ENCODE data around the gene HEG1.

Gene HEG1

GRCh38 chr3:124951511-124952281 is 104.1 kb downstream of the HEG1 start:
- DNase-seq (ENCODE audit: low spot score): no peak

- DNase-seq (ENCODE audit: low spot score): no peak
Observed at GRCh38 chr3:124950026-124950425, 105.8 kb downstream of the HEG1 start.

DNA sequence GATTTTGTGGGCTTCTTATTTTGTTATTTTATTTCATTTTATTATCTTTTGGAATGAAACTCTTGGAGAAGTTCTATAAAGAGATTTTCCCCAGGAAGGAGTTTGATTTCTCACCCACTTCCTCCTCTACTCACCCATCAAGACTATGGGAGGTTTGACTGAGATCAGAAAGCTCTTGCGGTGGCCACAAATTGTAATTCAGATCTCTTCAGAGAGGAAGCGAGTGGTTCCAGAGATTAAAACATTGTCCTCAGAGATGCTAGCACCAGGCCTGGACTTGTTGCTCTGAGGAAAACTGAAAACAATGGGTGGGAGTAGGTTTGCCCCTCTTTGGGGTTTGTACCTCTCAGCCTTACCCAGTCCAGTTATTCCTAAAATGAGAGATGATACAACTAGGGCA is 113.2 kb downstream of the HEG1 start:
- no peak for DNase-seq (ENCODE audit: low spot score)

DNA sequence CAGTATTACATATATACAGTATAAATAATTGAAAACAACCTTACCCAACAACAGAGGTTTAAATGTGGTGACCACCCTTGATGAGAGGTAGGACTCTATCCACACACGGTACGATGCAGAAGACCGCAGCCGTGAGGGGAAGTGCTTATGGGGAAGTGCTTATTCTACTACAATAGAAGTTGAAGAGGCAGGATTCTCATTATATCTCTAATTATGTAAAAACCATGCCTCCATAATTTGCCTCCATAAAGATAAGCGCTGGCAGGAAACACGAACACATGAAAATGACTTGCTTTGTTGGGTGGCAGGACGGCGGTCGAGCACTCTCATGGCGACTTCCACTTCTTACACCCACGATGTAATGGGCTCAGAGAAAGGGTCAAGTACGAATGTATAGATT is 114.0 kb downstream of the HEG1 start:
- DNase-seq (ENCODE audit: low spot score): no peak

GRCh38 chr3:124939661-124940060 is 116.1 kb downstream of the HEG1 start:
- no peak for DNase-seq (ENCODE audit: low spot score)

GRCh38 chr3:124938896-124939295 is 116.9 kb downstream of the HEG1 start:
- DNase-seq (ENCODE audit: low spot score): no peak

DNA sequence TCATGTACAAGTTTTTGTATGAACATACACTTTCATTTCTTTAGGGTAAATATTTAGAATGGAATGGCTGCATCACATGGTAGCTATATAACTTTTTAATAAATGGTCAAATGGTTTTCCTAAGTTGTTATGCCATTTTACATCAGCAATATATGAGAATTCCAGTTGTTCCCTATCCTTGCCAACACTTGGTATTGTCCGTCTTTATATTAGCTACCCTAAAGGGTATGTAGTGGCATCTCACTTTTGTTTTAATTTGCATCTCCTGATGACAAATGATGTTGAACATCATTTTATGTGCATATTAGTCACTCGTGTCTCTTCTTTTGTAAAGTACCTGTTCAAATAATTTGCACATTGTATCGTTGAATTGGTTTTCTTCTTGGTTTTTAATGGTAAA is 118.7 kb downstream of the HEG1 start:
- no peak for DNase-seq (ENCODE audit: low spot score)

- no peak for DNase-seq (ENCODE audit: low spot score)
Observed at GRCh38 chr3:124935794-124936542, 119.8 kb downstream of the HEG1 start.

- no peak for DNase-seq (ENCODE audit: low spot score)
Observed at GRCh38 chr3:124935264-124935663, 120.5 kb downstream of the HEG1 start.

DNA sequence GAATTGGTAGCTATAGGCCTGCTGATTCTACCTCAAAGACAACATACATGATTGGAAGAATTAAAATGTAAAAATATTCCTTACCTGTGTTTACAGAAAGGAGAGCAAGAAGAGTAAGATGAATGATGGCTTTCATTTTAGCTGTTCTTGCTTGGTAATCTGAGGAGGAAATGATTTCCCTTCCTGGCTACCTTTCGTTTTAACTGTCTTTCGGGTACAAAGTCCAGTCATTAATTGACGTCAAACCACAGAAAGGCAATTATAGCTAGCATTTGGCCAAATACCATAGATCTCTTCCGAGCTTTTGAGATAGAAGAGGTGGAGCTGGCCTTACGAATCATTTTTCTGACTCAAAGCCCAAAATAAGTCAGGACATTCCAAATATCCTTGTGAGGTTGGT is 121.2 kb downstream of the HEG1 start, which contains the start of gene MUC13:
Gene MUC13 (minus strand): TSS at position 175 of the 400 bp plus-strand sequence. CDS start 39 bp downstream, at position 136.
- DNase-seq (ENCODE audit: low spot score): no peak

DNA sequence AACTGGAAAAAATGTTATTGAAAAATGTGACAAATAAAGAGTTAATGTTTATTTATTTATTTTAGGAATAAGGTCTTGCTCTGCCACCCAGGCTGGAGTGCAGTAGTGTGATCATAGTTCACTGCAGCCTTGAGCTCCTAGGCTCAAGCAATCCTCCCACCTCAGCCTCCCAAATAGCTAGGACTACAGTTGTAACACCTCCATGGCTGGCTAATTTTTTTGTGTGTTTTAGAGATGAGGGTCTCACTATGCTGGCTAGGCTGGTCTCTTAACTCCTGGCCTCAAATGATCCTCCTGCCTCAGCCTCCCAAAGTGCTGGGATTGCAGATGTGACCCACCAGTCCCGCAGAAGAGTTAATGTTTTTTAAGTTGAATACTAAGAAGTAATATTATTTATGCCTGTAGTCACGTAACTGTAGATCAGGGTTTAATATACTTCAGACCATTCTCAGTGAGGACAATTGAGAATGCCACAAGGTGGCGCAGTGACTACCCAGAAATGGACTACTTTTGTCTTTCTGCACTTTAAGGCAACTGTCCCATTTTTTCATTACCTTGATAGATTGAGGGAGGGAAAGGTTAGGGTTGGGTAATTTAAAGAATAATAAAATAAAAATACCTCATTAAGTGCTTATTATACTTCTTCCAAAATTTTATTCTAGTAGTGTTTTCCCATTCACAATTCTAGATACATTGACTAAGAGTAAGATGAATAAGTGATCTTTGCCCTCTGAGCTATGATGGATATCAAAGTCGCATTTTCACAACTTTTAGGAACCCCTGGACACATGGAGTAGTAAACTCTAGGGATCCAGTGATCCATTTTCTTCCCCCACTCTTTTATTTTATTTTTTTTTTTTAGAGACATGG is 127.2 kb downstream of the HEG1 start:
- DNase-seq (ENCODE audit: low spot score): no peak

GRCh38 chr3:124927574-124928045 is 128.2 kb downstream of the HEG1 start:
- no peak for DNase-seq (ENCODE audit: low spot score)

- no peak for DNase-seq (ENCODE audit: low spot score)
Observed at GRCh38 chr3:124926426-124927101, 129.2 kb downstream of the HEG1 start.

- no peak for DNase-seq (ENCODE audit: low spot score)
Observed at GRCh38 chr3:124924741-124925140, 131.1 kb downstream of the HEG1 start.

DNA sequence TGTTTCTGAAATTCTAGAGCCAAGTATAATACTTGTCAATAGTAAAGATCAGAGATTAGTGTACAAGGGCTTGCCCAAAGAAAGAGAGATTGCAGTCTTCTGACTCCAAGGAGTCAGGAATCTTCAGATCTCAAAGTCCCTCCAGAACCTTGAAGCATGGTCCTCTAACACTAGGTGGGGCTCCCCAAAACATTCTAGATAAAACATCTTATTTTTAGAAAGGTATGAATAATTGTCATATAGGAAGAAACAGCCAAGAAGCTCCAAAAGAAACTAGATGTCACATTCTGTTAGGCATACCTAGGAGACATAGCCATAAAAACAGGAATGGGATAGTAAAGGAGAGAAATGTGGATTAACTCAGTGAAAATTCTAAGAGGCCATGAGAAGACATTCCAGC is 132.0 kb downstream of the HEG1 start:
- no peak for DNase-seq (ENCODE audit: low spot score)

DNA sequence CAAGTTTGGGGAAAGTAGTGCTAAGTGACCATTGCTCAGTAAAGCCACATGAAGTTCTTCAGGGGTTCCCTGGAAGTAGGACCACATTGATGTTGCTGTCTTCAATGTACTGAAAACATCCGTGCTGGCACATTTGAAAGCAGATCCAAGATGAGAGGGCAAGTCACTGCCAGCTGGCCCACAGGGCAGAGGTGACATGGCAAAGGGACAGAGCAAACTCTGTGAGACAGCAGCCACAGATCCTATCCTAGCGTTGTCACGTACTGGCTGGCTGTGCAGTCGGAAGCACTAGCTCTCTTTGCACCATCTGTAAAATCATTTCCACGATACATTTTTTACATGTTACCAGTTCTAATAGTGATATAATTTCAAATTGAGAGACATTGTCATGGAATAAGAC is 135.1 kb downstream of the HEG1 start:
- no peak for DNase-seq (ENCODE audit: low spot score)

- DNase-seq (ENCODE audit: low spot score): no peak
Observed at GRCh38 chr3:124919756-124920155, 136.0 kb downstream of the HEG1 start.

GRCh38 chr3:124918524-124918923 is 137.3 kb downstream of the HEG1 start:
- DNase-seq (ENCODE audit: low spot score): no peak

GRCh38 chr3:124916837-124917409 is 138.9 kb downstream of the HEG1 start:
- DNase-seq (ENCODE audit: low spot score): no peak
